GM21515 (cell line): ENCODE measurements around the gene TTC3.

Experiments used
- ATAC-seq: cut with Tn5 transposase; IDR thresholded peaks from one replicate; pipeline ENCODE4 v1.9.1; 2021; ENCODE audit not compliant: unreplicated experiment

TTC3 gene

GRCh38 chr21:37192019-37192418 is 119.0 kb downstream of the TTC3 start:
- no peak for ATAC-seq

DNA sequence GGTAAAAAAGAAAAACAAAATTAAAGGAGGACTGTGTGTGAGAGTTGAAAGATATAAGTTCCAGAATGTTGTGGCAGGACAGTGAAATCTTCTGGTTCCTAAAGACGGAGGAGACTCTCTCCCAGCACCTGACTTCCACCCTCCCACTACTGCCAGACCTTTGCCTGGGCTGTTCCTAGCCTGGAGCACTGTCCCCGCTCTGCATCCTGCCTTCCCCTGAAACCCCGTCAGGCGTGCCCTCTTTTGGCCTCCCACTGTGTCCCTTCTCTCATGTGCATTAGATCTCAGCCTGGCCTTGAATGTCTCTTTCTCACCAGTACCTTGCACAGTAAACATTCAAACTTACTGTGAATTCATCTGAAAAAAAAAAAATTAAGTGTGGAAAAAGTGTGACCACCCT is 120.0 kb downstream of the TTC3 start:
- no peak for ATAC-seq

GRCh38 chr21:37193676-37194075 is 120.6 kb downstream of the TTC3 start:
- ATAC-seq = no peak

GRCh38 chr21:37195059-37195458 is 122.0 kb downstream of the TTC3 start:
- ATAC-seq = no peak

GRCh38 chr21:37195610-37196009 is 122.6 kb downstream of the TTC3 start:
- ATAC-seq = no peak

DNA sequence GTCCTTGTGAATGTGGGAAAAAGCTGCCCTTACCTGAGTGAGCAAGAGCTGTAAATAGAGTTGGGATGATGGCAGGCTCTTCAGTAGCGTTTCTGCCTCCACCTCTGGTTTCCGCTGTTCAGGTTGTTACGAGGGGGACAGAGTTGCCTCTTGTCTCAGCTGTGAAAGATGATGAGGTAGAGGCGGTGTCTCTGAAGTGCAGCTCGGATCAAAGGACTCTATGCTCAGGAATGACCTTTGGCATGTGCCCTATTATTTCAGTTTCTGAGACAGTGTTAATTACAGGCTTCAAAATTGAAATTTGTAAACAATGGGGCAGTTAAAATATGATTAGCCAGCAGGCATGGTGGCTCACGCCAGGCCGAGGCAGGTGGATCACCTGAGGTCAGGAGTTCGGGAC is 123.8 kb downstream of the TTC3 start:
- ATAC-seq = no peak

GRCh38 chr21:37197746-37198145 is 124.7 kb downstream of the TTC3 start:
- ATAC-seq = no peak

DNA sequence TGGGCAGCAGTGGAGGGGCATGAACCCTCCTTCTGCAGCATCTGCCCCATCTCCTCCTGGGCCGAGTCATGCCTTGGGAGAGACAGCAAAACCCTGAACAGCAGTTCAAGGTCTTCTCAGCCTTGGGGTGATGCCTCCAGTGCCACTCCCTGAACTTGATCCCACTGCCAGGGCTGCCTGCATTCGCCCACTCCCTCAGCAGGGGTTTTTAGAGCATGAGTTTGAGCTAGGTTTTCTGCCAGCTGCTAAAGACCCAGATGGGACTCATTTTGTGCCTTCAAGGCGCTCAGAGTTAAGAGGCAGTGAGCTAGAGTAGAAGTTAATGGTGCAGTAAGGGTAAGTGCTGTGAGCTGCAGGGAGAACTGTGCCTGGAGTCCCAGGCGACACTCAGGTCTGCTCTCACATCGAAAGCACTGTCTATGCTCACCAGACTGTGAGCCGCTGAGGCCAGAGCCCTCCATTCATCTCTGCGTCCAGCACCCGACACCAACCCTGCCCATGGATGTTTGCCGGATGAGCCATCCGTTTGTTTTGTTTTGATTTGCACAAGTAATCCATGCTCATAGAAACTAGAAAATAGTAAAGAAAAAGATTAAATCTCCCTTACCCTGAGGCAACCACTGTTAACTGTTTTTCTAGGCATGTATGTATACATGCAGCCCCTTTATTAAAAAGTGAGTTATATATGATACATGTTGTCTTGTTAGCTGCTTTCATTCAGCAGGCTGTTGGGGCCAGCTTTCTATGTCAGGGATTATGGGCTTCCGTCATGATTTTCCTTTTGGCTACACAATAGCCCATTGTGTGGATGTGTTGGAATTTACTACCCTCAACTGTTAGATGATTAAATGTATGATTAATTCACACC is 126.2 kb downstream of the TTC3 start:
- no peak for ATAC-seq

DNA sequence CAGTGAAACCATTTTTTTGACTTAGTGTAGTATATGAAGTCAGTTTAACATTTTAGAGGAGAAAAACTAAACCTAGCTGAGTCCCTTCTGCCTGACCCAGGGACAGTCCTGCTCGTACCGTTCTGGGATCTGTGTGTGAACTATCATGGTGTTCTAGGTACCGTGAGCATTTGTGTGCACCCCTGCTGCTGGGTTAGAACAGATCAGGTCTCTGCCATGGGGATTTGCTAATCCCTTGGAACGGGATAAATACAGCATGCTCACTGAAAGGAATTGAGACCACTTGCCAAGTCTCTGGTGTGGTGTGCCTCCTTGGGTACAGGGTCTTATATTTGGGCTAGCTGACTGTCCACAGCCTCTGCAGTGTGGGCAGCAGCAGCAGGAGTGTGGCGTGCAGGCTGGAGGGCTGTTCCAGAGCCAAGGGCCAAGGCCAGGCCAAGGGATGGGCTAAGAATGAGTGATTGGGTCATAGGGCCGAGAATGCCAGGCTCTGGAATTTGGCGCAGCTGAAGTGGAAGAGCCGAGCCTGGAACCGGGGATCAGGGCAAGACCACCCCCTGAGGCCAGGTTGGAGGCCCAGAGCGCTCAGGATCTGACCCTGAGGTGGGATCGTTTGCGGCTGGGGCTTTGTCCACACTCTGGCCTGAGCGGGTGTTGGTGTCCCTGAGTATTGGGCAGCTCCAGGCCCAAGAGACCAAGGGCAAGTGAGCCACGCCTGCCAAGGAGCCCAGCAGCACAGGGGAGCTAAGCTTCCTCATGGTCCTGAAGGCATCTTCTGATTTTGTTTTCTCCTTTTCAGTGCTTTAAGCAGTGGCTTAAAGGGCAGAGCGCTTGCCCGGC is 127.8 kb downstream of the TTC3 start:
- no peak for ATAC-seq

DNA sequence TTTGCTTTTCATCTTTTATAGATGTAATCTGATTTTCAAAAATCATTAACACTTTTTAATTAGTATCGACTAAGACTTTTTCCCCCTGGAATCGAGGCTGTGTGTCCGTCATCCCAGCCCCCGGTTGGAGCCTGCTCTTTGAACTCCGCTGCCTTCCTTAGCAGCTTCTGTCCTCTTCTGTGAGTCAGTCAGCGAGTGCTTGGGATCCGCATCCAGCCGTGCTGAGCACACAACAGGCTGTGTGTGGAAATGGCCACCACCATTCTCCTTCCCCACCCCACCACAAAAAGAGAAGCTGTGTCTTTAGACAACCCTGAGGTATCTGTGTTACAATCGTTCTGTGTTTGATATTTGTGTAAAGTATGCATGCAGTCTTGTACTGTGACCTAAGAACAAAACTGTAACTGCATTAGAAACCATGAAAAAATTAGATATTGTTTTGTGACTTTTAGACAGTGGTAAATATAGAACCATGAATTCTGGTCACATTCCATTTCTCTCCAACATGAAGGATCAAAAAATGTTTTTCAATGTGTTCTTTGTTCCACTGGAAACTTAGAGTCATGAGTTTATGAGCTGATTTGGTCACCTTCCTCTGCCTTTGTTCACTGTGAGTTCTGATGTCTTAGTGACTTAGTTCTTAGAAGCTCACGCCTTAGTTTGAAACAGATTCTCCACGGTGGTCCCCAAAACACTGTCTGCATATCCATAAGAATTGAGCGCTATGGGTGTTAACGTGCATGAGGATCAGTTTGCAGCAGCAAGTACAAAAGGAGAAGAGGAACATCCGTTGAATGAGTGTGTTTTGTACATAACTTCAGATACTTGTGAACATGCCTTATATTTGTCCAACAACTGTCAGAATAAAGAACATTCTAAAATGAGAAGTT is 129.4 kb downstream of the TTC3 start:
- ATAC-seq = no peak

DNA sequence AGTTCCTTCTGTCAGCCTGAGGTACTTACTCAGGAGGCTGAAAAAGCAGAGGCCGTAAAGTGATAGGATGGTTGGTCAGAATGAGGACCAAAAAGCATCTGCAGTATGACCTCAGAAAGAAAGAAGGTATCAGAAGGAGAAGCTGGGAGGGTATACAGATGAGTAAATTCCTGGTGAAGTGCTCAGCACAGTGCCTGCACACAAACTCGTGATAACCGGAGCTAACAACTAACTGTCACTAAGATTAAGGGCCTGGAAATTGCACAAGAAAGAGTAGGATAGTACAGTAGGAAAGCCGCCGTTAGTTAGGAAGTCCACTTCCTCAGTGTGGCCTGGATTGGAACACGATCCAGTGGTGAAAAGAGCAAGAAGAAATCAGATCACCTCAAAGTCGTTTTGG is 131.5 kb downstream of the TTC3 start:
- no peak for ATAC-seq

- ATAC-seq = no peak
Observed at GRCh38 chr21:37206496-37206895, 133.4 kb downstream of the TTC3 start.

GRCh38 chr21:37207441-37208009 is 134.5 kb downstream of the TTC3 start:
- peak; percentile 43 for ATAC-seq

DNA sequence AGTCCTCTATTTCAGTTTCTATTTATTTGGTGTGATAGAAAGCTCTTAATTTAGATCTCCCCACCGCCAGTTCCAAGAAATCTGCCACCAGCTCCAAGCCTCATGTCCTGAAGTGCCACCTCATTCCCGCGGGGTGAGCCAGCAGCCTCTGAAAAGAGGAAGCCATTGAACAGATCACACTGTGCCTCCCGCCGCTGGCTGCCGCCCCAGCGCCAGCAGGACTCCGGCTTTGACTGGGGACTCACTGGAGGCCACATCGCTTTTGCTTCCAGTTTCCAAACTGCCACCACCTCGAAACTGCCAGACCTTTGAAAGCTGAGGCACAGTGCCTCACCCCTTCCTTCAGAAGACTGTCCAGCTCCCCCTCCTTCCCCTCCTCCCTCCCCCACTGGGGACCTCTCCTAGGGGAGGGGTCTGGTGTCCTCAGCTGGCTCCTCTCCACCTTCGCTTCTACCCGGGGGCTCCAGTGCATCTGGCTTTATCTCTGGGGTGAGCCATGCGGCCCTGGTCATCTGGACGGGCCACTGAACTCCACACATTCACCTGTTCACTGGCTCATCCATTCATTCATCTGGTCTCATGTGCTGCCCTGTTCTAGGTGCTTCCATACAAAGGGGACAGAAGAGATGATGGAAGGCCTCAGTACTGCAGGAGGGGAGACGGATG is 135.1 kb downstream of the TTC3 start:
- peak; percentile 62 for ATAC-seq

DNA sequence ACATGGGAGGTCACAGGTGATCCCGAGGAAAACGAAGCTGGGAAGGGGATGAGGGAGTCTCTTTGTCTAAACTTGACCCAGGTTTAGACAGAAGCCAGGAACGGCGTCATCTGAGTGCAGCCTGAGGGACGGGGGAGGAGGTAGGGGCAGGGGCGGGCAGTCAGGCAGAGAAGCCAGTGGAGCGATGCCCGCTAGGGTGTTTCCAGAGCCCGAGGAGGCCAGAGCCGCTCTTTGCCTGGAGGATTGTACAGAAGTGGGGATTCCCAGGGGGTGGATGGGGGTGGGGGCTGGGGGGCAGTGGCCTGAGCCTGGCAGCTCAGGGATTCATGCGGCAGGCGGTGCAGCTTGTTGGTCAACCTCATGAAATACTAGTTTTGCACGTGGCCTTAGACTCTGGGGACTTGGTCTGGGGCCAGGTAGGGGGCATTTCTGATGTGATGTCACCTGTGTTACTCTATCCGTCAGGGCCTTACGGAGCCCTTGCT is 135.7 kb downstream of the TTC3 start:
- peak; percentile 9 for ATAC-seq

DNA sequence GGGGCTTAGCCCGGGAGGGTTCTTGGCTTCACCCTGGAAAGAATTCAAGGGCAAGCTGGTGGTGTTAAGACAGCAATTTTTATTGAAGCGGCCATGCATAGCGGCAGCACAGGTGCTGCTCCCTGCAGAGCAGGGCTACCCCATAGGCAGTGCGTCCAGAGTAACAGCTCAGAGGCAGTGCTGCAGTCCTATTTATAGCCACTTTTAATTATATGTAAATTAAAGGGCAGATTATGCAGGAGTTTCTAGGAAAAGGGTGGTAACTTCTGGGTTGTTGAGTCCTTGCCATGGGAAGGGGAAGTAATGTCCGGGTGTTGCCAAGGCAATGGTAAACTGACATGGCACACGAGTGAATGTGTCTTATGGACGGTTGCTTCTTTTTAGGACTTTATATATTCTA is 137.1 kb downstream of the TTC3 start:
- ATAC-seq = no peak

DNA sequence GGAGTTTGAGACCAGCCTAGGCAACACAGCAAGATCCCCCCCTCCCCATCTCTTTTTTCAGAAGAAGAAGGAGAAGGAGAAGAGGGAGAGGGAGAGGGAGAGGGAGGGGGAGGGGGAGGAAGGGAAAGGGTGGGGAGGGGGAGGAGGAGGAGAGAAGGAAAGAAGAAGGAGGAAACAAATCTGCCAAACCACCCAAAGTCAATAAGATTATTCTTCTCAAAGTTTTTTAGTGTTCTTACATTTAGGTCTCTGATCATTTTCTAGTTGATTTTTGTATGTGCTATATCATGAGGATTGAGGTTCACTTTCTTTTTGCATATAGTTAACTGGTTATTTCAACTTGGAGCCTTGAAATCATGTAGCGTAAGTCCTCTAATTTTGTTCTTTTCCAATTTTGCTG is 137.7 kb downstream of the TTC3 start:
- no peak for ATAC-seq

DNA sequence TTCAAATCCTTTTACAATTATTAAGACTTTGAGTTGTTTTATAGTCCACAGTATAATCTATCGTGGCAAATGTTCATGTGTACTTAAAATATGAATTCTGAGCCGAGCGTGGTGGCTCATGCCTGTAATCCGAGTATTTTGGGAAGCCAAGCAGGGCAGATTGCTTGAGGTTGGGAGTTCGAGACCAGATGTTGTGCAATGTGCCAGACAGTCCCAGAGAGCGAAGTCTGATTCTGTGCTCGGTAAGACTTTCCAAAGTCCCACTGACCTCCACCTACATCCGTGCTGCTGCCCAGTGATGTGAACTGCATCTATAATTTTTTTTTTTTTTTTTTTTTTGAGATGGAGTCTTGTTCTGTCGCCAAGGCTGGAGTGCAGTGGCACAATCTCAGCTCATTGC is 141.9 kb downstream of the TTC3 start:
- no peak for ATAC-seq

DNA sequence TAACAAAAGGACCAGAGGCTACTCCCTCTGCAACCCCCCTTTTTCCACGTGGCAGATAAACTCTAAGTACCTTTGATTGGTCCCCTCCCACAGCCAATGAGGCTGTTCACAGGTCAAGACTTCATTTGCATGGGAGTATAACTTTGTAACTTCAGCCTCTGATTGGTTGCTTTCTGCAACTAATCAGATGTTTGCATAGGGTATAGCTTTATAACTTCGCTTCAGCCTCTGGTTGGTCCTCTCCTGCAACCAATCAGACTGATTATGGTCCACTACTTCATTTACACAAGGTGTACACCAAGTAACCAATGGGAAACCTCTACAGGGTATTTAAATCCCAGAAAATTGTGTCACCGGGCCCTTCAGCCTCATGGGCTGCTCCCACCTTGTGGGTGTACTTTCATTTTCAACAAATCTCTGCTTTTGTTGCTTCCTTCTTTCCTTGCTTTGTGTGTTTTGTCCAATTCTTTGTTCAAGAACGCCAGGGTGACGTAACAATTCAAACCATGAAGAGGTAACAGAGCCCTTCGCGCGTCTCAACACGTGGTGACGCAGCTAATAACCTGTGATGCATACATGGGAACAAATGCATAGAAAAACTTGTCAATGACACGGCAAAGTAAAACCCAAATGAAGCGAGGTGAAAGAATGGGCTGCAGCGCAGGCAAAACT is 146.8 kb downstream of the TTC3 start:
- no peak for ATAC-seq
